IMR-90 (cell line): Measurements from ENCODE around the gene DLL3. TPM values are rescaled to one million over a fixed set of nuclear protein-coding genes. Genes with fewer than 3 reads are reported as not detected.

Experiments used
- ATAC-seq: fragments of 200-7000 bp; cut with Tn5 transposase; 2 replicates; pipeline ENCODE4 v1.9.1; 2020; ENCODE audit warnings: low read depth, mild to moderate bottlenecking, moderate library complexity
- BruUV-seq: library from RNA; stranded (reverse); fragments of 400-500 nt; replicated peaks from 2 replicates; lab custom pipeline; 2021; lab: Mats Ljungman, UMichigan
- CTCF ChIA-PET: fragments of 300-600 bp; formaldehyde crosslinking; extraction: SDS; loops from one replicate; lab custom pipeline; 2021; ENCODE audit warnings: antibody characterized with exemption; lab: Yijun Ruan, JAX
- POLR2A ChIA-PET: fragments of 300-600 bp; sonication (Branson Sonifier 250); formaldehyde crosslinking; loops from one replicate; lab custom pipeline; 2022; ENCODE audit warnings: antibody characterized with exemption; ENCODE audit not compliant: unreplicated experiment; lab: Charles Lee
- DNase-seq: peaks from one replicate; pipeline ENCODE4 v3.0.0; 2013
- H2AFZ ChIP-seq: replicated peaks from 2 replicates; pipeline ENCODE3; 2013; ENCODE audit warnings: low read length, mild to moderate bottlenecking; ENCODE audit not compliant: poor library complexity
- H2AK5ac ChIP-seq: 2 replicates; pipeline ENCODE4 v1.6.1; 2013; ENCODE audit warnings: low read depth, low read length, inconsistent platforms
- H2AK9ac ChIP-seq: replicated peaks from 2 replicates; pipeline ENCODE3; 2013; ENCODE audit warnings: mild to moderate bottlenecking, low read depth, low read length, moderate library complexity; ENCODE audit not compliant: poor library complexity
- H2BK120ac ChIP-seq: 2 replicates; pipeline ENCODE4 v1.6.1; 2013; ENCODE audit warnings: low read depth, low read length, inconsistent platforms
- H2BK15ac ChIP-seq: 3 replicates; pipeline ENCODE4 v1.6.1; 2013; ENCODE audit warnings: low read depth, low read length, inconsistent platforms
- H2BK20ac ChIP-seq: 2 replicates; pipeline ENCODE4 v1.6.1; 2013; ENCODE audit warnings: low read depth, mild to moderate bottlenecking, inconsistent platforms, low read length, moderate library complexity
- H2BK5ac ChIP-seq: 2 replicates; pipeline ENCODE4 v1.6.1; 2013; ENCODE audit warnings: mild to moderate bottlenecking, low read depth, low read length, inconsistent platforms; ENCODE audit not compliant: poor library complexity, severe bottlenecking
- H3K14ac ChIP-seq: replicated peaks from 2 replicates; pipeline ENCODE4 v1.6.1; 2013; ENCODE audit warnings: low read depth, low read length, inconsistent platforms
- H3K18ac ChIP-seq: 2 replicates; pipeline ENCODE4 v1.6.1; 2013; ENCODE audit warnings: low read depth, low read length, control low read depth
- H3K23ac ChIP-seq: 2 replicates; pipeline ENCODE4 v1.6.1; 2013; ENCODE audit warnings: low read depth, low read length, inconsistent platforms
- H3K27ac ChIP-seq: 2 replicates; pipeline ENCODE4 v1.5.1; 2013; ENCODE audit warnings: mild to moderate bottlenecking, control low read depth, low read length; ENCODE audit not compliant: insufficient read depth
- H3K27me3 ChIP-seq: 2 replicates; pipeline ENCODE4 v1.6.1; 2013; ENCODE audit warnings: low read length; ENCODE audit not compliant: control insufficient read depth, insufficient read depth
- H3K36me3 ChIP-seq: 2 replicates; pipeline ENCODE4 v1.6.1; 2013; ENCODE audit warnings: low read length, mixed read lengths; ENCODE audit not compliant: control insufficient read depth, insufficient read depth
- H3K4ac ChIP-seq: 2 replicates; pipeline ENCODE4 v1.6.1; 2013; ENCODE audit warnings: low read depth, low read length, inconsistent platforms
- H3K4me1 ChIP-seq: 2 replicates; pipeline ENCODE4 v1.6.1; 2013; ENCODE audit warnings: low read length, mixed read lengths; ENCODE audit not compliant: control insufficient read depth, insufficient read depth
- H3K4me2 ChIP-seq: 2 replicates; pipeline ENCODE4 v1.6.1; 2013; ENCODE audit warnings: low read depth, mild to moderate bottlenecking, control low read depth, low read length, moderate library complexity
- H3K4me3 ChIP-seq: 2 replicates; pipeline ENCODE4 v1.5.1; 2013; ENCODE audit warnings: low read depth, mild to moderate bottlenecking, control low read depth, low read length, moderate library complexity; ENCODE audit not compliant: insufficient read depth
- H3K56ac ChIP-seq: 2 replicates; pipeline ENCODE4 v1.6.1; 2013; ENCODE audit warnings: low read length, inconsistent platforms; ENCODE audit not compliant: insufficient read depth; ENCODE audit errors: extremely low read depth
- H3K79me1 ChIP-seq, 2 experiments: 2 replicates each; pipeline ENCODE4 v1.6.1; 2013; ENCODE audit warnings: low read length in 2 of 2, inconsistent platforms in 1 of 2, low read depth in 1 of 2
- H3K9ac ChIP-seq: 2 replicates; pipeline ENCODE4 v1.6.1; 2013; ENCODE audit warnings: low read depth, low read length, control low read depth
- H3K9me1 ChIP-seq: 2 replicates; pipeline ENCODE4 v1.6.1; 2013; ENCODE audit warnings: low read length, inconsistent platforms; ENCODE audit not compliant: insufficient read depth
- H3K9me3 ChIP-seq: 2 replicates; pipeline ENCODE4 v1.6.1; 2013; ENCODE audit warnings: low read length; ENCODE audit not compliant: control insufficient read depth, insufficient read depth
- H4K20me1 ChIP-seq: 2 replicates; pipeline ENCODE4 v1.6.1; 2013; ENCODE audit warnings: low read length, inconsistent platforms; ENCODE audit not compliant: insufficient read depth
- H4K5ac ChIP-seq: 2 replicates; pipeline ENCODE4 v1.6.1; 2013; ENCODE audit warnings: mild to moderate bottlenecking, low read depth, low read length, control low read depth
- H4K8ac ChIP-seq, 2 experiments: 2 replicates each; pipeline ENCODE4 v1.6.1; 2013; ENCODE audit warnings: low read depth in 2 of 2, low read length in 2 of 2, control low read depth in 1 of 2, inconsistent platforms in 1 of 2
- H4K91ac ChIP-seq: 2 replicates; pipeline ENCODE4 v1.6.1; 2013; ENCODE audit warnings: low read depth, low read length, inconsistent platforms; ENCODE audit not compliant: insufficient read depth
- BHLHE40 ChIP-seq: fragments of 150-350 bp; IDR thresholded peaks from 2 replicates; pipeline ENCODE4 v1.6.1; 2016; ENCODE audit warnings: mild to moderate bottlenecking, low read depth, low read length
- MAFK ChIP-seq: IDR thresholded peaks from 2 replicates; pipeline ENCODE4 v1.6.1; 2012; ENCODE audit warnings: low read depth, low read length, improper control_type of control experiment
- NFE2L2 ChIP-seq: fragments of 150-350 bp; IDR thresholded peaks from 2 replicates; pipeline ENCODE4 v1.6.1; 2016; ENCODE audit warnings: low read depth, mild to moderate bottlenecking, low read length
- RCOR1 ChIP-seq: IDR thresholded peaks from 2 replicates; pipeline ENCODE4 v1.6.1; 2012; ENCODE audit warnings: mild to moderate bottlenecking, low read length, improper control_type of control experiment; ENCODE audit not compliant: insufficient replicate concordance
- SMC3 ChIP-seq: fragments of 150-350 bp; IDR thresholded peaks from 2 replicates; pipeline ENCODE4 v1.6.1; 2016; ENCODE audit warnings: low read depth, mild to moderate bottlenecking, antibody characterized with exemption, low read length, moderate library complexity
- USF2 ChIP-seq: fragments of 150-350 bp; IDR thresholded peaks from 2 replicates; pipeline ENCODE4 v1.6.1; 2017; ENCODE audit warnings: mild to moderate bottlenecking, antibody characterized with exemption, low read length, low read depth
- WGBS, 2 experiments: methylation state at CpG; one replicate each; pipeline versions ENCODE4 v1.1.5 to v1.1.7; 2013; ENCODE audit warnings: missing lambda C conversion rate in 2 of 2; ENCODE audit not compliant: insufficient read length in 1 of 2; ENCODE audit errors: extremely low coverage in 2 of 2; 5-methylcytosine and 5-hydroxymethylcytosine counted together
- dilution Hi-C: fragments of 300-500 bp; cut with HindIII; formaldehyde crosslinking; loops from one replicate; pipeline ENCODE4 v1.14.3; 2018; ENCODE audit warnings: low sequenced_read_pairs; ENCODE audit not compliant: unreplicated experiment
- in situ Hi-C: fragments of 300-500 bp; cut with MboI; formaldehyde crosslinking; loops from 3 replicates; pipeline ENCODE4 v1.14.3; 2019; ENCODE audit warnings: low sequenced_read_pairs, inconsistent platforms, mixed read lengths
- intact Hi-C: fragments of 100-400 bp; cut with micrococcal nuclease; formaldehyde crosslinking; loops from 2 replicates; pipeline ENCODE4 v1.10.0; 2022
- polyA plus RNA-seq, 3 experiments: library from polyadenylated mRNA; depleted of rRNA; stranded (reverse); fragments of >200 nt; gene quantifications; 2 replicates each; pipeline ENCODE4 v1.2.3, GENCODE V29; 2012; ENCODE audit warnings: low replicate concordance in 1 of 3
- total RNA-seq: library from RNA; depleted of rRNA; stranded (reverse); fragments of >200 nt; gene quantifications from 2 replicates; pipeline ENCODE4 v1.2.3, GENCODE V29; 2012

DLL3 gene
- total and polyA plus RNA-seq, 2 of the 4 experiments (the other 2 are of a cell fraction) = 0.36 to 1.3 TPM

GRCh38 chr19:39525205-39525604, 26.5 kb downstream of the DLL3 start (continued):
- TF ChIP-seq RCOR1 (no peak), MAFK (no peak), SMC3 (no peak)

- dilution Hi-C loops = no loop called here
- Histone ChIP-seq H2BK15ac (no peak overlapping the region), H3K36me3 (no peaks in the 10 kb centered on the region; the same call in 1 of the 2 replicates), H4K20me1 (no peaks in the 10 kb centered on the region), H3K27ac (peak overlapping the region; percentile 51), H2BK5ac (peak overlapping the region; percentile 68), H3K9me1 (no peaks in the 10 kb centered on the region), H2AK9ac (peak overlapping the region; percentile 81), H3K9me3 (no peaks in the 10 kb centered on the region), H4K5ac (peak overlapping the region; percentile 56), H3K27me3 (no peaks in the 10 kb centered on the region), H3K9ac (peak overlapping the region; percentile 94), H3K56ac (peak overlapping the region; percentile 54), H4K8ac (peak overlapping the region; percentile 0 to 79; a peak in 3 of 4 replicates), H3K79me1 (peaks cover 7 to 29% of the 10 kb centered on the region in 2 experiments; a peak in 2 of 4 replicates), H2AFZ (peak overlapping the region; percentile 97), H3K4me3 (peak overlapping the region; percentile 65), H3K4me1 (no peaks in the 10 kb centered on the region), H2BK20ac (no peak overlapping the region), H3K4me2 (peak overlapping the region; percentile 95), H3K18ac (0 out of 2 replicates have a peak overlapping the region, but pooled peaks have one; percentile 9), H2AK5ac (peak overlapping the region; percentile 72), H2BK120ac (no peak overlapping the region), H3K4ac (peak overlapping the region; percentile 68), H3K23ac (peak overlapping the region; percentile 94), H4K91ac (peak overlapping the region; percentile 26; the same call in 1 of the 2 replicates), H3K14ac (peak overlapping the region; percentile 87)
- intact Hi-C loops = loop anchor here (1.0 to 5.0 kb wide), 6 partner anchors 35 to 135 kb away; partner anchors contain the start of genes DLL3 and TIMM50
- in situ Hi-C loops = no loop called here
- WGBS, 2 experiments = 14% methylated on average over 6 of the region's 14 CpGs; no CpG with 5 or more reads in 1 of the 2 experiments
- POLR2A ChIA-PET = interaction anchor here (0.5 kb wide), 1 partner anchor 87 kb away, joined by 14 read pairs; the partner anchor contains the start of gene SUPT5H
- DNase-seq = no peak
- ATAC-seq = no peak
- no TSS peak for BruUV-seq
- CTCF ChIA-PET = interaction anchor here (0.7 to 1.6 kb wide), 7 partner anchors 14 to 117 kb away, joined by 3 to 10 read pairs (median 4); no protein-coding TSS in a partner anchor
- TF ChIP-seq SMC3 = no peak
- no peak for TF ChIP-seq BHLHE40
- no peak for TF ChIP-seq RCOR1
- no peak for TF ChIP-seq NFE2L2
- no peak for TF ChIP-seq USF2
- no peak for TF ChIP-seq MAFK
Measured at GRCh38 chr19:39531834-39532232, 33.1 kb downstream of the DLL3 start.
